A549 (cell line): ENCODE measurements around the gene RCE1.

Experiments used
- BHLHE40 ChIP-seq: IDR thresholded peaks from 2 replicates; pipeline ENCODE4 v1.6.1; 2012; ENCODE audit warnings: low read depth, low read length, inconsistent platforms
- GATA3 ChIP-seq: IDR thresholded peaks from 2 replicates; pipeline ENCODE4 v1.6.1; 2012; ENCODE audit warnings: borderline replicate concordance
- HDAC2 ChIP-seq: fragments of 200-600 bp; sonication (generic); IDR thresholded peaks from 2 replicates; pipeline ENCODE4 v1.6.1; 2016
- HEYL ChIP-seq: fragments of 250-450 bp; sonication (Bioruptor Pico); IDR thresholded peaks from 2 replicates; pipeline ENCODE4 v1.8.0; 2021; ENCODE audit warnings: mild to moderate bottlenecking, moderate library complexity
- JUNB ChIP-seq: fragments of >200 bp; sonication (Bioruptor Twin); formaldehyde crosslinking; IDR thresholded peaks from 2 replicates; pipeline ENCODE4 v1.6.1; 2016
- MYC ChIP-seq: IDR thresholded peaks from 2 replicates; pipeline ENCODE4 v1.6.1; 2012; ENCODE audit warnings: mild to moderate bottlenecking, inconsistent platforms, low read length, improper control_type of control experiment, borderline replicate concordance
- POLR2A ChIP-seq: IDR thresholded peaks from 2 replicates; pipeline ENCODE4 v1.6.1; 2012; ENCODE audit warnings: mild to moderate bottlenecking, low read length
- RAD21 ChIP-seq, 2 experiments: fragments of >200 bp in 1 of 2; sonication (Bioruptor Twin) in 1 of 2; formaldehyde crosslinking in 1 of 2; IDR thresholded peaks in 1 of 2; conservative IDR thresholded peaks in 1 of 2; 2 replicates in 1 of 2; 3 replicates in 1 of 2; pipeline ENCODE4 v1.6.1; 2012 to 2018; ENCODE audit warnings: inconsistent platforms in 1 of 2
- REST ChIP-seq: fragments of 200-600 bp; sonication (generic); IDR thresholded peaks from 2 replicates; pipeline ENCODE4 v1.6.1; 2016; ENCODE audit warnings: antibody characterized with exemption, mild to moderate bottlenecking, moderate library complexity
- RNF2 ChIP-seq: fragments of 200-600 bp; sonication (generic); IDR thresholded peaks from 2 replicates; pipeline ENCODE4 v1.6.1; 2016; ENCODE audit warnings: low read depth, mild to moderate bottlenecking, antibody characterized with exemption, moderate library complexity, borderline replicate concordance
- TF ChIP-seq, protein P1 (sequence below): fragments of >200 bp; sonication (Bioruptor Twin); formaldehyde crosslinking; IDR thresholded peaks from 3 replicates; pipeline ENCODE4 v1.5.1; 2016

DNA sequence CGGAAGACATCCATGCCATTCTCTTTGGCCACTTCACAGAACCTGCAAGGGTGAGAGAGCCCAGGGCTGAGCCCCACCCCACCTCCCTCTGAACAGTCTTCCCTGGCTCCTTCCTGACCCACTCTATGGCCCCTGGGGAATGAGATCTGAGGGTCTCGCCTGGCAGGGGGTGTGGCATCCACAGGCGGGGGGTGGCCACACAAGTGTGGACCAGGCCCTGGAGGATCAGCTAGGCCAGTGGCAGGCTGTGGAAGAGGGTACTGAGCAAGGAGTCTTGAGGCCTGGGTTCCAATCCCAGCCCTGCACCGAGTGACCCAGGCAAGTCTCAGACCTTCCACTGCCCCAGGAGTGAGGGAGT, 8.0 kb downstream of the RCE1 start:
- no peak for TF ChIP-seq REST
- no peak for TF ChIP-seq POLR2A
- TF ChIP-seq, protein P1, sequence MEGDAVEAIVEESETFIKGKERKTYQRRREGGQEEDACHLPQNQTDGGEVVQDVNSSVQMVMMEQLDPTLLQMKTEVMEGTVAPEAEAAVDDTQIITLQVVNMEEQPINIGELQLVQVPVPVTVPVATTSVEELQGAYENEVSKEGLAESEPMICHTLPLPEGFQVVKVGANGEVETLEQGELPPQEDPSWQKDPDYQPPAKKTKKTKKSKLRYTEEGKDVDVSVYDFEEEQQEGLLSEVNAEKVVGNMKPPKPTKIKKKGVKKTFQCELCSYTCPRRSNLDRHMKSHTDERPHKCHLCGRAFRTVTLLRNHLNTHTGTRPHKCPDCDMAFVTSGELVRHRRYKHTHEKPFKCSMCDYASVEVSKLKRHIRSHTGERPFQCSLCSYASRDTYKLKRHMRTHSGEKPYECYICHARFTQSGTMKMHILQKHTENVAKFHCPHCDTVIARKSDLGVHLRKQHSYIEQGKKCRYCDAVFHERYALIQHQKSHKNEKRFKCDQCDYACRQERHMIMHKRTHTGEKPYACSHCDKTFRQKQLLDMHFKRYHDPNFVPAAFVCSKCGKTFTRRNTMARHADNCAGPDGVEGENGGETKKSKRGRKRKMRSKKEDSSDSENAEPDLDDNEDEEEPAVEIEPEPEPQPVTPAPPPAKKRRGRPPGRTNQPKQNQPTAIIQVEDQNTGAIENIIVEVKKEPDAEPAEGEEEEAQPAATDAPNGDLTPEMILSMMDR = no peak
- no peak for TF ChIP-seq JUNB
- no peak for TF ChIP-seq GATA3
- TF ChIP-seq RAD21 (conservative IDR thresholded peaks at IDR 0.05 in 1 of 2, IDR thresholded peaks at IDR 0.05 in 1 of 2) = no peak
- TF ChIP-seq MYC = no peak
- TF ChIP-seq HDAC2 = no peak
- no peak for TF ChIP-seq HEYL (CRISPR knock-in tag)
- TF ChIP-seq BHLHE40 = no peak
- TF ChIP-seq RNF2 = no peak
